Measurements from ENCODE around the gene HMOX2. TPM values are rescaled to one million over a fixed set of nuclear protein-coding genes. Genes with fewer than 3 reads are reported as not detected.

Gene HMOX2
- total RNA-seq, 1 experiment from 2014 or later, result 55.1 TPM

DNA sequence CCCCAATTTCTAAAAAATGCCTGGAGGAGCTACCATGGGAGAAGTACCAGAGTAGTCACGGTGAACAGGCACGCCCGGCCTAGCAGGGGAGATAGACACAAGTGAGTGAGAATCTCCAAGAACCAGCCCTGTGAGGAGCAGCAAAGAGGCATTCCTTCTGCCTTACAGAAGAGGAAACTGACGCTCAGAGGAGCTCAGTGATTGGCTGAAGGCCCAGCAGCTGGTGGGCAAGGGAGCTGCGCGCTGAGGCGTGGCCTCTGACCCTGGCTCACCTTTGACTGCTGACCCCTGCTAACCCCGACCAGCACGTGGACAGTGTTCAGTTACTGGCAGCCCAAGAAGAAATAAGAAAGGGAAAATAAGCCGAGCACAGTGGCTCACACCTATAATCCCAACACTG is 81.8 kb downstream of the HMOX2 start (continued):
- TF ChIP-seq JUND (IDR thresholded peaks at IDR 0.05), result no peak
- no peak for TF ChIP-seq POLR2A (IDR thresholded peaks at IDR 0.05; ENCODE audit: borderline replicate concordance, extremely low read depth, insufficient read depth, insufficient read length)

Other genes with a start within 250 kb of the HMOX2 start
- gene SRL, start 234.3 kb upstream of the HMOX2 start, total RNA-seq (2021; ENCODE audit: unreplicated experiment), result not detected
- gene TFAP4, start 203.4 kb upstream of the HMOX2 start, total RNA-seq (2021; ENCODE audit: unreplicated experiment), result 37.1 TPM
- gene GLIS2, start 160.3 kb upstream of the HMOX2 start, total RNA-seq (2021; ENCODE audit: unreplicated experiment), result 18.2 TPM
- gene PAM16, start 125.1 kb upstream of the HMOX2 start, total RNA-seq (2021; ENCODE audit: unreplicated experiment), result 102 TPM
- 6.3 TPM for gene VASN, start 104.5 kb upstream of the HMOX2 start, total RNA-seq (2021; ENCODE audit: unreplicated experiment)
- 21.3 TPM for gene CORO7, start 59.8 kb upstream of the HMOX2 start, total RNA-seq (2021; ENCODE audit: unreplicated experiment)
- gene DNAJA3, start 50.5 kb upstream of the HMOX2 start, total RNA-seq (2021; ENCODE audit: unreplicated experiment), result 93.3 TPM
- 76.7 TPM for gene NMRAL1, start 1.8 kb upstream of the HMOX2 start, total RNA-seq (2021; ENCODE audit: unreplicated experiment)
- gene CDIP1, start 62.4 kb downstream of the HMOX2 start, total RNA-seq (2021; ENCODE audit: unreplicated experiment), result 7.2 TPM
- gene C16orf96, start 79.9 kb downstream of the HMOX2 start, total RNA-seq (2021; ENCODE audit: unreplicated experiment), result 0.10 TPM
- 45.9 TPM for gene UBALD1, start 138.5 kb downstream of the HMOX2 start, total RNA-seq (2021; ENCODE audit: unreplicated experiment)
- gene MGRN1, start 148.4 kb downstream of the HMOX2 start, total RNA-seq (2021; ENCODE audit: unreplicated experiment), result 50.6 TPM
- gene NUDT16L1, start 217.2 kb downstream of the HMOX2 start, total RNA-seq (2021; ENCODE audit: unreplicated experiment), result 23.4 TPM

Data from HCT116 (cell line).